ENCODE measurements around the gene RARRES2.

Gene RARRES2

GRCh38 chr7:150342121-150342408 lies 636 bp upstream of the RARRES2 start:
- Histone ChIP-seq H2AFZ (ENCODE audit: low read depth, low read length) (no peak overlapping the region), H3K9ac (ENCODE audit: low read depth, low read length) (no peak overlapping the region), H3K4me3 (ENCODE audit: low read depth in 1 of 2, low read length in 2 of 2) (no peak overlapping the region)

GRCh38 chr7:150340875-150341262 lies 560 bp downstream of the RARRES2 start:
- Histone ChIP-seq H3K36me3 (ENCODE audit: insufficient read depth, low read length) (peaks cover 67% of the 10 kb centered on the region), H3K27ac (ENCODE audit: low read length) (no peak overlapping the region), H3K79me2 (ENCODE audit: insufficient read depth, low read length) (peaks cover under 1% of the 10 kb centered on the region; the same call in 1 of the 2 replicates), H3K4me1 (ENCODE audit: insufficient read depth, low read length) (no peaks in the 10 kb centered on the region), H4K20me1 (ENCODE audit: insufficient read depth, low read length) (peaks cover 20% of the 10 kb centered on the region), H2AFZ (ENCODE audit: low read depth, low read length) (no peak overlapping the region), H3K9me3 (ENCODE audit: insufficient read depth, low read length, severe bottlenecking) (peaks cover 11% of the 10 kb centered on the region), H3K4me2 (ENCODE audit: insufficient read depth, low read length) (no peak overlapping the region), H3K27me3 (ENCODE audit: insufficient read depth, low read length, poor library complexity) (no peaks in the 10 kb centered on the region), H3K9ac (ENCODE audit: low read depth, low read length) (no peak overlapping the region), H3K4me3 (ENCODE audit: low read depth in 1 of 2, low read length in 2 of 2) (no peak overlapping the region)
- DNase-seq (no peak), ATAC-seq (ENCODE audit: insufficient read depth, low read depth) (no peak)
- TF ChIP-seq EZH2 (IDR thresholded peaks at IDR 0.05; ENCODE audit: borderline replicate concordance, low read depth, low read length, severe bottlenecking) = no peak
- no peak for TF ChIP-seq CTCF (IDR thresholded peaks at IDR 0.05; ENCODE audit: borderline replicate concordance, extremely low read depth, low read length, poor library complexity, severe bottlenecking)

More at GRCh38 chr7:150342121-150342408, 636 bp upstream of the RARRES2 start:
- Histone ChIP-seq H3K79me2 (ENCODE audit: insufficient read depth, low read length) (no peaks in the 10 kb centered on the region), H3K36me3 (ENCODE audit: insufficient read depth, low read length) (peaks cover 55% of the 10 kb centered on the region), H3K4me1 (ENCODE audit: insufficient read depth, low read length) (no peaks in the 10 kb centered on the region), H3K9me3 (ENCODE audit: insufficient read depth, low read length, severe bottlenecking) (peaks cover 11% of the 10 kb centered on the region), H3K4me2 (ENCODE audit: insufficient read depth, low read length) (no peak overlapping the region), H4K20me1 (ENCODE audit: insufficient read depth, low read length) (peaks cover 10% of the 10 kb centered on the region), H3K27me3 (ENCODE audit: insufficient read depth, low read length, poor library complexity) (no peaks in the 10 kb centered on the region), H3K27ac (ENCODE audit: low read length) (no peak overlapping the region)
- TF ChIP-seq EZH2 (IDR thresholded peaks at IDR 0.05; ENCODE audit: borderline replicate concordance, low read depth, low read length, severe bottlenecking) = no peak
- TF ChIP-seq CTCF (IDR thresholded peaks at IDR 0.05; ENCODE audit: borderline replicate concordance, extremely low read depth, low read length, poor library complexity, severe bottlenecking) = no peak
- ATAC-seq (ENCODE audit: insufficient read depth, low read depth) (no peak), DNase-seq (no peak)

- Histone ChIP-seq H3K9ac (ENCODE audit: low read depth, low read length) (no peak overlapping the region), H3K4me1 (ENCODE audit: insufficient read depth, low read length) (no peaks in the 10 kb centered on the region), H3K27ac (ENCODE audit: low read length) (no peak overlapping the region), H3K4me2 (ENCODE audit: insufficient read depth, low read length) (no peak overlapping the region), H3K36me3 (ENCODE audit: insufficient read depth, low read length) (peaks cover 74% of the 10 kb centered on the region), H2AFZ (ENCODE audit: low read depth, low read length) (no peak overlapping the region), H3K9me3 (ENCODE audit: insufficient read depth, low read length, severe bottlenecking) (peaks cover 11% of the 10 kb centered on the region), H4K20me1 (ENCODE audit: insufficient read depth, low read length) (peaks cover 24% of the 10 kb centered on the region), H3K27me3 (ENCODE audit: insufficient read depth, low read length, poor library complexity) (no peaks in the 10 kb centered on the region), H3K79me2 (ENCODE audit: insufficient read depth, low read length) (peaks cover 4% of the 10 kb centered on the region; the same call in 1 of the 2 replicates), H3K4me3 (ENCODE audit: low read depth in 1 of 2, low read length in 2 of 2) (no peak overlapping the region)
- ATAC-seq (ENCODE audit: insufficient read depth, low read depth) (no peak), DNase-seq (no peak)
- TF ChIP-seq EZH2 (IDR thresholded peaks at IDR 0.05; ENCODE audit: borderline replicate concordance, low read depth, low read length, severe bottlenecking) (no peak), CTCF (IDR thresholded peaks at IDR 0.05; ENCODE audit: borderline replicate concordance, extremely low read depth, low read length, poor library complexity, severe bottlenecking) (no peak)
Measured at GRCh38 chr7:150340024-150340749, 1.2 kb downstream of the RARRES2 start.

Measured in DND-41 (cell line).